ENCODE measurements around the gene FBLN2.

GRCh38 chr3:13651775-13652428, 103.0 kb downstream of the FBLN2 start:
- no peak for TF ChIP-seq CTCF (IDR thresholded peaks at IDR 0.05)
- no peak for TF ChIP-seq POLR2A (IDR thresholded peaks at IDR 0.05)

Data from Peyer's patch (tissue), 4 donors.